ENCODE results near the gene NOP16. TPM values are rescaled to one million over a fixed set of nuclear protein-coding genes. Genes with fewer than 3 reads are reported as not detected.
"Not testable (repeated sequence)": the region's sequence is repeated elsewhere in the genome, so short reads cannot be mapped to it uniquely, and the experiment has no call there.

Gene NOP16
- total RNA-seq, 4 donors from 2014 or later: 21.6 to 43.5 (median 33.9) TPM

- Histone ChIP-seq H3K4me1 (peaks cover 21 to 31% of the 10 kb centered on the region in 2 donors), H3K9me3 (no peaks in the 10 kb centered on the region), H3K36me3 (peaks cover 0 to 57% of the 10 kb centered on the region in 2 donors), H3K4me3 (no peak overlapping the region), H3K27me3 (no peaks in the 10 kb centered on the region), H3K27ac (peak overlapping the region in 1 of 4 donors; percentile 71)
- DNase-seq (no peak), ATAC-seq (no peak)
- intact Hi-C loops (cut with DNase I; ENCODE audit: low total_unique reads) (no loop called here), in situ Hi-C loops (cut with MboI; ENCODE audit: low sequenced_read_pairs in 4 of 4) (loop anchor here in 1 of 4 donors (25.0 kb wide), 1 partner anchor 129 kb away; the partner anchor contains the start of genes CDHR2 and RNF44)
- no peak for TF ChIP-seq CTCF (IDR thresholded peaks at IDR 0.05 in 4 of 5, conservative IDR thresholded peaks at IDR 0.05 in 1 of 5)
- no peak for TF ChIP-seq POLR2A (IDR thresholded peaks at IDR 0.05)
Observed at GRCh38 chr5:176408590-176408989, 20.2 kb upstream of the NOP16 start.

- H3K27me3 ChIP-seq; intact Hi-C loops (cut with DNase I; ENCODE audit: low total_unique reads); H3K9me3 ChIP-seq; H3K4me3 ChIP-seq; DNase-seq; ATAC-seq: not testable (repeated sequence)
- peaks cover 17 to 28% of the 10 kb centered on the region in 2 donors for H3K4me1 ChIP-seq
- H3K27ac ChIP-seq: peak overlapping the region in 3 of 4 donors; percentile 57 to 72 (median 71)
- peaks cover 0 to 57% of the 10 kb centered on the region in 2 donors for H3K36me3 ChIP-seq
- in situ Hi-C loops (cut with MboI; ENCODE audit: low sequenced_read_pairs in 4 of 4): loop anchor here in 1 of 4 donors (25.0 kb wide), 1 partner anchor 129 kb away; the partner anchor contains the start of genes CDHR2 and RNF44
Observed at GRCh38 chr5:176408252-176408573, 19.8 kb upstream of the NOP16 start.

GRCh38 chr5:176407456-176408251 is 19.3 kb upstream of the NOP16 start:
- Histone ChIP-seq H3K4me3 (no peak overlapping the region), H3K27me3 (no peaks in the 10 kb centered on the region), H3K27ac (peak overlapping the region in 3 of 4 donors; percentile 57 to 72 (median 71)), H3K9me3 (no peaks in the 10 kb centered on the region), H3K36me3 (peaks cover 0 to 57% of the 10 kb centered on the region in 2 donors), H3K4me1 (peaks cover 13 to 22% of the 10 kb centered on the region in 2 donors)
- in situ Hi-C loops (cut with MboI; ENCODE audit: low sequenced_read_pairs in 4 of 4) (loop anchor here in 1 of 4 donors (25.0 kb wide), 1 partner anchor 130 kb away; the partner anchor contains the start of genes CDHR2 and RNF44), intact Hi-C loops (cut with DNase I; ENCODE audit: low total_unique reads) (no loop called here)
- DNase-seq (peak in 1 of 2 donors; percentile 45), ATAC-seq (peak; percentile 68 to 81)
- TF ChIP-seq POLR2A (IDR thresholded peaks at IDR 0.05) (no peak), CTCF (IDR thresholded peaks at IDR 0.05 in 4 of 5, conservative IDR thresholded peaks at IDR 0.05 in 1 of 5) (no peak)

GRCh38 chr5:176406436-176407052 is 18.1 kb upstream of the NOP16 start:
- intact Hi-C loops (cut with DNase I; ENCODE audit: low total_unique reads): no loop called here
- Histone ChIP-seq H3K27me3 (no peaks in the 10 kb centered on the region), H3K4me3 (no peak overlapping the region), H3K27ac (peak overlapping the region in 1 of 4 donors; percentile 71), H3K36me3 (peaks cover 0 to 57% of the 10 kb centered on the region in 2 donors), H3K4me1 (peaks cover 8 to 20% of the 10 kb centered on the region in 2 donors), H3K9me3 (no peaks in the 10 kb centered on the region)
- TF ChIP-seq CTCF (IDR thresholded peaks at IDR 0.05 in 4 of 5, conservative IDR thresholded peaks at IDR 0.05 in 1 of 5) (no peak), POLR2A (IDR thresholded peaks at IDR 0.05) (no peak)
- ATAC-seq (no peak), DNase-seq (no peak)
- in situ Hi-C loops (cut with MboI; ENCODE audit: low sequenced_read_pairs in 4 of 4): loop anchor here in 1 of 4 donors (25.0 kb wide), 1 partner anchor 131 kb away; the partner anchor contains the start of genes CDHR2 and RNF44

All from gastrocnemius medialis (tissue), 4 donors.